RWPE1 (cell line): ENCODE data around the gene RASA3.
A peak's percentile ranks its signal among the peaks of the same experiment; 100 is the strongest.

Experiments
- CTCF ChIA-PET: fragments of 350-600 bp; sonication (Branson Sonifier 250); formaldehyde crosslinking; extraction: SDS; loops from one replicate; lab custom pipeline; 2021; lab: Yijun Ruan, JAX
- POLR2A ChIA-PET: fragments of 400-600 bp; formaldehyde crosslinking; extraction: SDS; loops from one replicate; lab custom pipeline; 2020; ENCODE audit warnings: antibody characterized with exemption; ENCODE audit not compliant: low non-redundant PET; lab: Yijun Ruan, JAX
- DNase-seq: peaks from one replicate; pipeline ENCODE4 v3.0.0; 2012; ENCODE audit warnings: low spot score
- H3K27ac ChIP-seq: fragments of 450-650 bp; 2 replicates; pipeline ENCODE4 v1.5.1; 2017
- CTCF ChIP-seq: fragments of 450-650 bp; conservative IDR thresholded peaks from 2 replicates; pipeline ENCODE4 v1.5.1; 2017; ENCODE audit warnings: low read depth, mild to moderate bottlenecking

RASA3 gene

DNA sequence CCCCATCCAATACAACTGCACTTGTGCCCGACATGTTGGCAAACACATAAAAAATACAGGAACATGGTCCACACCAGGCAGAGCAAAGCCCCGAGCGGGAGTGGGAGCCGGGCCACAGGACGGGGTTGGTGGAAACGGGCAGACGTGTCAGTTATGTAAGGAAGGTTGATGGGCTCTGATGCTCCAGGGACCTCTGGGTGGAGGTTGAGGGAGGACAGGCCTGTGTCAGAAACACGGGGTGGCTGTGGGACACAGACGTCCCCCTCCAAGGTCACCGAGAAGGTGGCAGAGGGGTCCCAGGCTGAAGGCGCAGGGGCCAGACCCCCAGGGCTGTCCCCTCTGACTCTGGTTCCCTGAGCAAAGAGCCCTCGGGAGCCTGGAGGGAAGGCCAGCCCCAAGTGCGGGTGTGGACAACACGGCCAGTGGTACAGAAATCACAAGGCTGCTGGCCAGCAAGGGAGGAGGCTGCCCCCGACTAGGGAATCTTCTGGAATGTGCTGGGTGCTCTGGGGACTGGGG, 127.2 kb downstream of the RASA3 start:
- no peak for DNase-seq
- POLR2A ChIA-PET, result no interaction called here
- TF ChIP-seq CTCF, result no peak
- CTCF ChIA-PET, result no interaction called here
- H3K27ac ChIP-seq, result peak overlapping the region; percentile 9; the same call in 1 of the 2 replicates

DNA sequence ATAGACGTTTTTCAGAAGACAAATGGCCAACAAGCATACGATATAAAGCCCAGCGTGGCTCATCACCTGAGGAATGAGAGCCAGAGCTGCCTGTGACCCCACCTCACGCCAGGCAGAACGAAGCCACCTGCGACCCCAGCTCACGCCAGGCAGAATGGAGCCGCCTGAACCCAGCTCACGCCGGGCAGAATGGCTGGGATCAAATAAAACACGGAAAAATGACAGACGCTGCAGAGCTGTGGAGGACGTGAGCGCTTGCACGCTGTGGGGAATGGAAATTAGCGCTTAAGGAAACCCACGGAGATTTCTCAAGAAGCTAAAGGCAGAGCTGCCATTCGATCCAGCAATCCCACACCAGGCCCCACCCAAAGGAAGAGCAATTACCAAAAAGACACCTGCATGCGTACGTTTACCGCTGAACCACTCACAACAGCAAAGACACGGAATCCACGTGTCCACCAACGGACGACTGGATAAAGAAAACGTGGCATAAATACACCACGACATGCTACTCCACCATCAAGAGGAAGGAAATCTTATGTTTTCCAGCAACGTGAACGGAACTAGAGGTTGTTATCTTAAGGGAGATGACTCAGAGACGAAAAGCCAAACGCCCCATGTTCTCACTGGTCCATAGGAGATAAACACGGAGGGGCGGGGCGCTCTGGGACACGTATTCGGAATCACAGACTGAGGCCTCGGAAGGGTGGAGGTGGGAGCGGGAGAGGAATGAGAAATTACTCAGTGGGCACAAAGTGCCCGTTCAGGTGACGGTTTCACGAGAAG, 127.8 kb downstream of the RASA3 start:
- ChIA-PET POLR2A (no interaction called here), CTCF (no interaction called here)
- no peak for TF ChIP-seq CTCF
- H3K27ac ChIP-seq, result peak overlapping the region; percentile 9; the same call in 1 of the 2 replicates
- DNase-seq, result no peak

GRCh38 chr13:114002771-114003321, 129.6 kb downstream of the RASA3 start:
- H3K27ac ChIP-seq, result peak overlapping the region; percentile 56
- ChIA-PET CTCF (interaction anchor here (0.6 to 0.7 kb wide), 2 partner anchors 108 to 1060 kb away, joined by 3 to 4 read pairs; no protein-coding TSS in a partner anchor), POLR2A (no interaction called here)
- DNase-seq, result no peak
- TF ChIP-seq CTCF, result no peak

GRCh38 chr13:114002009-114002544, 130.3 kb downstream of the RASA3 start:
- ChIA-PET CTCF (interaction anchor here (0.7 kb wide), 1 partner anchor 109 kb away, joined by 3 read pairs; no protein-coding TSS in a partner anchor), POLR2A (no interaction called here)
- DNase-seq, result no peak
- TF ChIP-seq CTCF, result no peak
- H3K27ac ChIP-seq, result peak overlapping the region; percentile 56

- H3K27ac ChIP-seq, result peak overlapping the region; percentile 56
- no peak for DNase-seq
- ChIA-PET POLR2A (no interaction called here), CTCF (no interaction called here)
- no peak for TF ChIP-seq CTCF
These were observed 131.0 kb downstream of the RASA3 start for GRCh38 chr13:114001331-114002008.
